Measurements from ENCODE around the gene MED6. TPM values are rescaled to one million over a fixed set of nuclear protein-coding genes. Genes with fewer than 3 reads are reported as not detected.

Gene MED6
- polyA plus RNA-seq, 1 donor (not counting 4 experiments of a cell fraction or from before 2014, with no cell fraction given), result 52.6 TPM

DNA sequence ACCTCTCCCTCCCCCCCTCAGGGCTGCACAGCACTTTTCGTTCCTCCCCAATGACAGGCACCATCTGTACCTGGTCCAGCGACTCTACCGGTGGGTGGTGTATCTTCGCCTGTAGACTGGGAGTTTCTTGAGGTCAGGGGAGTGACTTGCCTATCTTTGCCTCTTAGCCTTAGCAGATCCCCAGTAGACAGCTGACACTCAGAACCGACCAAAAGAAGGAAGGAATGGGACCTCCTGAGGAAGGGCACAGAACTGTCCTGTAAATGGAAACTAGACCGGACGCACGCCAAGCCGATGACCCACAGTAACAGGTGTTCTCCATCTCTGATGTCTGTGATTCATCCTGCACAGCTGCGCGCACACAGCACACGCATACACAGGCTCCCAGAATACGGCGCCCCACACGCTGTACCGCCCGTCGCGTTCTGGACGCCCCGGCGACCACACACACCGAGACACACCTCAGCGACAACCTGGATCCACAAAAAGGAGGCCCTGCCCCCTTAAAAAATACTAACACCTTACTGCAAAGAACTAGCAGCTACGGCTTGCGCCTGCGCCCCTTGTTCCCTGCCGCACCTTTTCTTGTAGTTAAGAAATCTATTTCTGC lies 40.6 kb upstream of the MED6 start:
- FAIRE-seq, result peak; percentile 71

DNA sequence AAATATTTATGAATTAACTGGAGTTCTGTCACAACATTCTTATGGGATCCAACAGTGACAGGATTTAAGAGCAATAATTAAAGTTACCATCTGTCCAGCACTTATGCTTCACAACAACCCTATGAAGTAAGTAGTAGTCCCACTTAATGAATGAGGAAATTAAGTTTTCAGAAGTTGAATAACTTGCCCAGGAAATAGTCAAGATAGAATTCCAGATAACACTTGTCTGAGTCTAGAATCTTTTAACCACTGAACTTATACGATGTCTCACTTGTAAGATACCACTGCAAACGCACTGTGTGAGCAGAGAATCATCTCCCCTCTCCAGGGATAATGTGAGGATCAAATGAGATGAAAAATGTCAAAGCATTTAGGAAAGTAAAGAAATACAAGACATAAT lies 38.0 kb upstream of the MED6 start:
- Histone ChIP-seq H3K4me2 (ENCODE audit: control insufficient read depth, extremely low read depth, insufficient read depth, low read depth, low read length) (no peak overlapping the region), H3K27ac (ENCODE audit: control insufficient read depth, insufficient read depth, low read length) (no peak overlapping the region), H2AFZ (ENCODE audit: control insufficient read depth, low read length) (no peak overlapping the region), H3K4me3 (ENCODE audit: control insufficient read depth in 2 of 3, extremely low read depth in 1 of 3, insufficient read depth in 2 of 3, low read depth in 1 of 3, low read length in 3 of 3) (no peak overlapping the region), H4K20me1 (ENCODE audit: control insufficient read depth, extremely low read depth, insufficient read depth, low read length) (no peaks in the 10 kb centered on the region), H3K9ac (ENCODE audit: control insufficient read depth, extremely low read depth, insufficient read depth, low read length) (no peak overlapping the region), H3K4me1 (ENCODE audit: control insufficient read depth, extremely low read depth, insufficient read depth, low read length) (peaks cover 14% of the 10 kb centered on the region), H3K79me2 (ENCODE audit: control insufficient read depth, insufficient read depth, low read length) (no peaks in the 10 kb centered on the region), H3K9me3 (ENCODE audit: control insufficient read depth, low read depth, low read length) (peaks cover 5% of the 10 kb centered on the region), H3K27me3 (ENCODE audit: control insufficient read depth, extremely low read depth, insufficient read depth, low read length) (peaks cover 23% of the 10 kb centered on the region), H3K36me3 (ENCODE audit: control insufficient read depth in 2 of 2, extremely low read depth in 1 of 2, insufficient read depth in 2 of 2, low read length in 2 of 2) (no peaks in the 10 kb centered on the region), H3K9me1 (ENCODE audit: control insufficient read depth, extremely low read depth, insufficient read depth, low read length) (no peaks in the 10 kb centered on the region)
- DNase-seq (ENCODE audit: low read depth, low spot score), result no peak
- dilution Hi-C loops (cut with MboI; ENCODE audit: extremely low pct_ligation_motif_present, low sequenced_read_pairs), result no loop called here
- no peak for FAIRE-seq
- no peak for TF ChIP-seq EZH2 (IDR thresholded peaks at IDR 0.05; ENCODE audit: low read length)
- TF ChIP-seq, protein P1, sequence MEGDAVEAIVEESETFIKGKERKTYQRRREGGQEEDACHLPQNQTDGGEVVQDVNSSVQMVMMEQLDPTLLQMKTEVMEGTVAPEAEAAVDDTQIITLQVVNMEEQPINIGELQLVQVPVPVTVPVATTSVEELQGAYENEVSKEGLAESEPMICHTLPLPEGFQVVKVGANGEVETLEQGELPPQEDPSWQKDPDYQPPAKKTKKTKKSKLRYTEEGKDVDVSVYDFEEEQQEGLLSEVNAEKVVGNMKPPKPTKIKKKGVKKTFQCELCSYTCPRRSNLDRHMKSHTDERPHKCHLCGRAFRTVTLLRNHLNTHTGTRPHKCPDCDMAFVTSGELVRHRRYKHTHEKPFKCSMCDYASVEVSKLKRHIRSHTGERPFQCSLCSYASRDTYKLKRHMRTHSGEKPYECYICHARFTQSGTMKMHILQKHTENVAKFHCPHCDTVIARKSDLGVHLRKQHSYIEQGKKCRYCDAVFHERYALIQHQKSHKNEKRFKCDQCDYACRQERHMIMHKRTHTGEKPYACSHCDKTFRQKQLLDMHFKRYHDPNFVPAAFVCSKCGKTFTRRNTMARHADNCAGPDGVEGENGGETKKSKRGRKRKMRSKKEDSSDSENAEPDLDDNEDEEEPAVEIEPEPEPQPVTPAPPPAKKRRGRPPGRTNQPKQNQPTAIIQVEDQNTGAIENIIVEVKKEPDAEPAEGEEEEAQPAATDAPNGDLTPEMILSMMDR (optimal IDR thresholded peaks at IDR 0.05 in 1 of 3, IDR thresholded peaks at IDR 0.05 in 1 of 3, conservative IDR thresholded peaks at IDR 0.05 in 1 of 3; ENCODE audit: extremely low read depth in 1 of 3, insufficient read depth in 2 of 3, low read length in 3 of 3), result no peak

More for the DNA sequence above, 40.6 kb upstream of the MED6 start:
- Histone ChIP-seq H3K27ac (ENCODE audit: control insufficient read depth, insufficient read depth, low read length) (no peak overlapping the region), H3K4me1 (ENCODE audit: control insufficient read depth, extremely low read depth, insufficient read depth, low read length) (peaks cover 14% of the 10 kb centered on the region), H3K9ac (ENCODE audit: control insufficient read depth, extremely low read depth, insufficient read depth, low read length) (no peak overlapping the region), H3K9me3 (ENCODE audit: control insufficient read depth, low read depth, low read length) (peaks cover 2% of the 10 kb centered on the region), H3K36me3 (ENCODE audit: control insufficient read depth in 2 of 2, extremely low read depth in 1 of 2, insufficient read depth in 2 of 2, low read length in 2 of 2) (no peaks in the 10 kb centered on the region), H4K20me1 (ENCODE audit: control insufficient read depth, extremely low read depth, insufficient read depth, low read length) (no peaks in the 10 kb centered on the region), H2AFZ (ENCODE audit: control insufficient read depth, low read length) (peak overlapping the region; percentile 68), H3K79me2 (ENCODE audit: control insufficient read depth, insufficient read depth, low read length) (no peaks in the 10 kb centered on the region), H3K4me3 (ENCODE audit: control insufficient read depth in 2 of 3, extremely low read depth in 1 of 3, insufficient read depth in 2 of 3, low read depth in 1 of 3, low read length in 3 of 3) (peak overlapping the region; percentile 57 to 70 (median 67)), H3K9me1 (ENCODE audit: control insufficient read depth, extremely low read depth, insufficient read depth, low read length) (no peaks in the 10 kb centered on the region), H3K4me2 (ENCODE audit: control insufficient read depth, extremely low read depth, insufficient read depth, low read depth, low read length) (peak overlapping the region; percentile 63), H3K27me3 (ENCODE audit: control insufficient read depth, extremely low read depth, insufficient read depth, low read length) (peaks cover 29% of the 10 kb centered on the region)
- TF ChIP-seq EZH2 (IDR thresholded peaks at IDR 0.05; ENCODE audit: low read length), result peak; percentile 37
- TF ChIP-seq, protein P1 (optimal IDR thresholded peaks at IDR 0.05 in 1 of 3, IDR thresholded peaks at IDR 0.05 in 1 of 3, conservative IDR thresholded peaks at IDR 0.05 in 1 of 3; ENCODE audit: extremely low read depth in 1 of 3, insufficient read depth in 2 of 3, low read length in 3 of 3), result no peak
- no peak for DNase-seq (ENCODE audit: low read depth, low spot score)
- dilution Hi-C loops (cut with MboI; ENCODE audit: extremely low pct_ligation_motif_present, low sequenced_read_pairs), result no loop called here
